AG09319 (cell line): ENCODE measurements around the gene TNPO2.

Experiments
- DNase-seq: peaks from one replicate; pipeline ENCODE4 v3.0.0-alpha.2; 2010; ENCODE audit warnings: low read depth; ENCODE audit errors: extremely low read depth
- TF ChIP-seq, protein P1 (sequence below): IDR thresholded peaks from 2 replicates; pipeline ENCODE4 v1.5.1; 2011; ENCODE audit warnings: low read depth, mild to moderate bottlenecking, inconsistent platforms, low read length, moderate library complexity

TNPO2 gene

DNA sequence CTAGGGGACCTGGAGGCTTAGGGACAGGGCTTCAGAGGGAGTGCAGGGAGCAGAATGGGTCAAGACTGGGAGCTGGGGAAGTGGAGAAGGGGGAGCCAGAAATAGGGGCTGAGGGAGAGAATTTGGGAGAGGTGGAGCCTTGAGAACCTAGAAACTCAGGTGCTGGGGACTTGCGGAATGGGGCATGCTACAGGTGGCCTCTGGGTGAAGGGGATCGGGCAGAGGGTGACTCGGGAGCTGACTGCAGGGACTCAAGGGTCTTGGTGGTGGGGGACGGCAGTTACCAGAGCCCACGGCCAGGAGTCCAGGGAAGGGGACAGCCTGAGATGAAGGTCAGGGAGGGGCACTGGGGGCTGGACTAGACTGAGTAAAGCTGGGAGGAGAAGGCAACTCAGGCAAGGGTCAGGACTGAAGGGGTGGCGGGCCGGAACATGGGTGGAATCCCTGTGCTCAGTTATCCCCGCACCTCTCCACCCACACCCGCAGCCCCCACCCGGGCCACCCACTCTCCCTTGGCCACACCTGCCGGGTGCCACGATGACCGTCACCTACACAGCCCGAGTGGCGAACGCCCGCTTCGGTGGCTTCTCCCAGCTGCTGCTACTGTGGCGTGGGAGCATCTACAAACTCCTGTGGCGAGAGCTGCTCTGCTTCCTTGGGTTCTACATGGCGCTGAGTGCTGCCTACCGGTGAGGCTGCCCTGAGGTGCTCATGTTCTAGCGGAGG lies 28.5 kb upstream of the TNPO2 start:
- no peak for DNase-seq
- TF ChIP-seq, protein P1, sequence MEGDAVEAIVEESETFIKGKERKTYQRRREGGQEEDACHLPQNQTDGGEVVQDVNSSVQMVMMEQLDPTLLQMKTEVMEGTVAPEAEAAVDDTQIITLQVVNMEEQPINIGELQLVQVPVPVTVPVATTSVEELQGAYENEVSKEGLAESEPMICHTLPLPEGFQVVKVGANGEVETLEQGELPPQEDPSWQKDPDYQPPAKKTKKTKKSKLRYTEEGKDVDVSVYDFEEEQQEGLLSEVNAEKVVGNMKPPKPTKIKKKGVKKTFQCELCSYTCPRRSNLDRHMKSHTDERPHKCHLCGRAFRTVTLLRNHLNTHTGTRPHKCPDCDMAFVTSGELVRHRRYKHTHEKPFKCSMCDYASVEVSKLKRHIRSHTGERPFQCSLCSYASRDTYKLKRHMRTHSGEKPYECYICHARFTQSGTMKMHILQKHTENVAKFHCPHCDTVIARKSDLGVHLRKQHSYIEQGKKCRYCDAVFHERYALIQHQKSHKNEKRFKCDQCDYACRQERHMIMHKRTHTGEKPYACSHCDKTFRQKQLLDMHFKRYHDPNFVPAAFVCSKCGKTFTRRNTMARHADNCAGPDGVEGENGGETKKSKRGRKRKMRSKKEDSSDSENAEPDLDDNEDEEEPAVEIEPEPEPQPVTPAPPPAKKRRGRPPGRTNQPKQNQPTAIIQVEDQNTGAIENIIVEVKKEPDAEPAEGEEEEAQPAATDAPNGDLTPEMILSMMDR, result no peak

GRCh38 chr19:12751635-12752034 lies 27.9 kb upstream of the TNPO2 start, which contains the start of gene BEST2:
Gene BEST2, plus strand, starts transcription at chr19:12751791. Its CDS starts 802 bp downstream, at chr19:12752593.
- no peak for DNase-seq
- TF ChIP-seq, protein P1, result no peak

GRCh38 chr19:12750851-12751250 lies 27.1 kb upstream of the TNPO2 start:
- no peak for DNase-seq
- TF ChIP-seq, protein P1, result no peak

DNA sequence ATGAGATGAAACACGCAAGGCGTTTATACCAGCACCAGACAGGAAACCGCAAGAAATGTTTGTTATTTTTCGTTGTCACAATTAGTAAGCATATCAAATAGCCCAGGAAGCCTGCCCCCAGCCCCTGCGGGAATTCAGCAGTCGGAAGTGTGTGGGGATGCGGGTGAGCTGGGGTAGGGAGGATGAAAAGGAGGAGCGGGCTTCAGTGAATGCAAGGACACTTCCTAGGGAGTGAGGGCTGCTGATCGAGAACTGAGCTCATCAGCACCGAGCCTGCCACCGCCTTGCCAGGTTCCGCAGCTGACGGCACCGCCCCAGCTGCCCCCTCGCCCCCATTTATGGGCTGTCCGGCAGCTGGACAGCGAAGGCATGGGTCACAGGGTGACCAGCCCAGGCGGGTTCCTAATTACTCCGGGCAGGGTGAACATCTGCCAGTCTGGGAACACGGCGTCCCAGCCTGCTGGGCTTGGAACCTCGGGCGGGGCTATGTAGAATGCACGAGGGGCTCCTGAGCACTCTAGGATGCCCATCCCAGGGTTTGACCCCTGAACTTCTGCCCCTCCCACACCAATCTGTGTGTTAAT lies 26.3 kb upstream of the TNPO2 start:
- DNase-seq, result no peak

DNA sequence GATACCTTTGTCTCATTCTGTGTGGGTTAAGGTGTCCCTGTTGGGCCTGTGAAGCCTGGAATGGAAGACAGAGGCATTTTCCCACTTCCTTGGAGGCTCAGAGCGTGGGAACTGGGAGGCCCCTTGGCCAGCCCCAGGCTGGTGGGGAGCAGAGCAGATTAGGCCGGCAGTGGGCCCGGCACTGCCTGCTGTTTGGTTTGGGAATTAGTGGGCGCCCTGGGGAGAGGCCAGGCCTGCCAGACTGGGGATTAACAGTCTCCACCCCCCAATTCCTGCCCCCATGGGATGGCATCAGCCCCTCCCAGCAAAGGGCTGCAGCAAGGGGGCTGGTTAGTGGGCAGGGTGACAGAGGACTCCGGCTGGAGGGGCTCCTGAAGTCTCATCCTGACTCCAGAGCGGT lies 24.8 kb upstream of the TNPO2 start:
- TF ChIP-seq, protein P1, result no peak
- no peak for DNase-seq

More for the DNA sequence above, 26.3 kb upstream of the TNPO2 start:
- TF ChIP-seq, protein P1, result no peak

DNA sequence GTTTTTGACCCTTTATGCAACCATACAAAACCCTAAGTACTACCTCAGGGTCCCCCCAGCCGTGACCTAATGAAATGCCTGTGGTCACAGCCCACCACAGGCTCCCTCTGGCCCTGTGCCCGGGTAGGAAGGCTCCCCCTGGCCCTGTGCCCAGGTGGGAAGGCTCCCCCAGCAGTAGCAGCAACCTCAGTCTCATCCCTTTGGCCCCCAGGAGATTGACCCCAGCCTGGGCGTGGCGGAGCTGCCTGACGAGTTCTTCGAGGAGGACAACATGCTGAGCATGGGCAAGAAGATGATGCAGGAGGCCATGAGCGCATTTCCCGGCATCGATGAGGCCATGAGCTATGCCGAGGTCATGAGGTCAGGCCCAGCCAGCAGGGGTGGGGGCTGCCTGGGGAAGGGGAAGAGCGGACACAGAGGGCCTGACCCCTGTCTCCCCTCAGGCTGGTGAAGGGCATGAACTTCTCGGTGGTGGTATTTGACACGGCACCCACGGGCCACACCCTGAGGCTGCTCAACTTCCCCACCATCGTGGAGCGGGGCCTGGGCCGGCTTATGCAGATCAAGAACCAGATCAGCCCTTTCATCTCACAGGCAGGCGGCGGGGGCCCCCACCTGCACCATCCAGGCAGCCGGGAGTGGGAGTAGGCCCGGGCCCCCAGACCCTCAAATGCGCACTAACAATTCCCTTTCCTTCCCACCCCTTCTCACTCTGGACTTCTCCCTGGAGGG lies 21.6 kb upstream of the TNPO2 start:
- no peak for DNase-seq
- TF ChIP-seq, protein P1, result no peak
